NCI-H1048 (cell line): ENCODE measurements around the gene RFX2.
"Not testable (repeated sequence)": the region's sequence is repeated elsewhere in the genome, so short reads cannot be mapped to it uniquely, and the experiment has no call there.

Experiments used
- DNase-seq: peaks from one replicate; lab custom pipeline; 2025; lab: John Stamatoyannopoulos, UW

The RFX2 gene

GRCh38 chr19:6012426-6013170 is 97.7 kb downstream of the RFX2 start:
- no peak for DNase-seq

DNA sequence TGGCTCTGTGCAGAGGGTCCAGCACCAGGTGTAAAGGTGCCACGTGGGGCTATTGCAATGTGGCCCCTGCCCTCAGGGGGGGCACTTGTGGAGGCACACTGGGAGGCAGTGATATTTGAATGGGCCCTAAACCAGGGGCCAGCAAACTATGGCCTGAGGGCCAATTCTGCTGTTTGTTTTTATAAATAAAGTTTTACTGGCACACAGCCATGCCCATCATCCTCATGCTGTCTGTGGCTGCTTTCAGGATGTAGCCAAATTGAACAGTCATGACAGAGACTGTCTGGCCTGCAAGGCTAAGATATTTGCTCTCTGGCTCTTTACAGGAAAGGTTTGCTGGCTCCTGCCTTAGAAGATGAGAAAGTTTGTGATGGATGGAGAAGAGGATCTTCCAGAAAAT is 98.5 kb downstream of the RFX2 start:
- no peak for DNase-seq

- no peak for DNase-seq
Observed at GRCh38 chr19:6011206-6011605, 99.1 kb downstream of the RFX2 start.

DNA sequence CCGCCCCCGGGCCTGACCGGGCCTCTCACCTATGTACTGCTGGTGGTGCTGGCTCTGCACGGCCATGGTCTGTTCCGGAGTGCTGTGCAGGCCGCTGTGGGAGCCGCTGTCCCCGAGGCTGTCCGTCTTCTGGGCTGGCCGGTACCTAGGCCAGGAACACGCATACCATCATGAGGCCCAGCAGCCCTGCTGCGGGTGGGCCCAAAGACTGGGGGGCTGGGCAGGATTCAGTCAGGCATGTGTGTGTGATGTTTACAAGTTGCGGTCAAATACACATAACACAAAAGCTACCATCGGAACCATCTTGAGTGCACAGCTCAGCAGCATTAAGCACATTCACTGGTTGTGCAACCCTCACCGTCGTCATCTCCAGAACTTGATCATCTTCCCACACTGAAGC is 100.2 kb downstream of the RFX2 start:
- no peak for DNase-seq

GRCh38 chr19:6007866-6008265 is 102.4 kb downstream of the RFX2 start:
- DNase-seq: no peak

GRCh38 chr19:6006896-6007295 is 103.4 kb downstream of the RFX2 start:
- DNase-seq: no peak

DNA sequence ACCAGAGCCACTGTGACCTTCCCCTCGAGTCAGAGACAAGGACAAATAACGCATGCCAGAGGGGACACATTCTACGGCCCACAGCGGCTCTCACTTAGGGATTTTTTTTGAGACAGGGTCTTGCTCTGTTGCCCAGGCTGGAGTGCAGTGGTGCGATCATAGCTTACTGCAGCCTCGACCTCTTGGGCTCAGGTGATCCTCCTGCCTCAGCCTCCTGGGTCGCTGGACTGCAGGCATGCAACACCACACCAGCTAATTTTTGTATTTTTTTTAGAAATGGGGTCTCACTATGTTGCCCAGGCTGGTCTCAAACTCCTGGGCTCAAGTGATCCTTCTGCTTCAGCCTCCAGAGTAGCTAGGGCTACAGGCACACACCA is 104.2 kb downstream of the RFX2 start:
- DNase-seq: not testable (repeated sequence)

- DNase-seq: no peak
Observed at GRCh38 chr19:6005321-6006069, 104.8 kb downstream of the RFX2 start.

DNA sequence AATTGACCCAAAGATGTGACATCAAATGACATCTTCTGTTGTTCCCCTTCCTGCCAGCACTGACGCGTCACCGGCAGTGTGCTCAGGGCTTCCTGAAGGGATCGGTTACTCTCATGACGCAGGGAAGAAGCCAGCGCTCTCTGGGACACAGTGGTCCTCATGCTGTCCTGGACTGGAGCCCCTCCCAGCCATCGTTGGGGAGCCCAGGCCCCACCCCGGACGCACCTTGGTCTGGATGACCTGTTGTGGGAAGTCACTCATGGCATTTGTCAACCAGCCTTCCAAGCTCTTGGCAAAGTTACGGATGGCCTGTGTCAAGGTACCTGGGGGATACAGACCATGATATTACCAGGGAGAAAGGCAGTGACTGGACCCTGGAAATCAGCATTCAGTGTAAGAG is 106.3 kb downstream of the RFX2 start:
- no peak for DNase-seq

GRCh38 chr19:6002591-6002990 is 107.7 kb downstream of the RFX2 start:
- no peak for DNase-seq

GRCh38 chr19:6000228-6000847 is 110.0 kb downstream of the RFX2 start:
- DNase-seq: no peak

- DNase-seq: no peak
Observed at GRCh38 chr19:5999693-6000092, 110.6 kb downstream of the RFX2 start.

DNA sequence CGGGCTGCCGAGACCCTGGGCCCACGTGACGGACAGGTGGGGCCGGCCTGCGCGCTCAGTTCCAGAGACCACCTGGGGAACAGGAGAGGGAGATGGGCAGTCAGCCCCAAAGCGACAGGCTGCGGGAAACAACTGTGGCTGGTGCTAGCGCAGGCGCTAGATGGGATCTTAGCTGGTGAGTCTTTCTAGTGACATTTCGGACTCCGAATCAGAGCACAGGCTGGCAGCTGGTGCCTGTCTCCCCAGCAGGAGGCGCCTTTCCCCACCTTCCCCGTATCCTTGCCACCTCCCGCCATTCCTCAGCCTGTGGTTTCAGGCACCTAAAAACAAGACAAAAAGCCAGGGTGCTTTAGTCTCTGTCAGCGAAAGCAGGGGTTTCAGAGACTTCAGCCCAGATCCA is 112.9 kb downstream of the RFX2 start:
- no peak for DNase-seq

DNA sequence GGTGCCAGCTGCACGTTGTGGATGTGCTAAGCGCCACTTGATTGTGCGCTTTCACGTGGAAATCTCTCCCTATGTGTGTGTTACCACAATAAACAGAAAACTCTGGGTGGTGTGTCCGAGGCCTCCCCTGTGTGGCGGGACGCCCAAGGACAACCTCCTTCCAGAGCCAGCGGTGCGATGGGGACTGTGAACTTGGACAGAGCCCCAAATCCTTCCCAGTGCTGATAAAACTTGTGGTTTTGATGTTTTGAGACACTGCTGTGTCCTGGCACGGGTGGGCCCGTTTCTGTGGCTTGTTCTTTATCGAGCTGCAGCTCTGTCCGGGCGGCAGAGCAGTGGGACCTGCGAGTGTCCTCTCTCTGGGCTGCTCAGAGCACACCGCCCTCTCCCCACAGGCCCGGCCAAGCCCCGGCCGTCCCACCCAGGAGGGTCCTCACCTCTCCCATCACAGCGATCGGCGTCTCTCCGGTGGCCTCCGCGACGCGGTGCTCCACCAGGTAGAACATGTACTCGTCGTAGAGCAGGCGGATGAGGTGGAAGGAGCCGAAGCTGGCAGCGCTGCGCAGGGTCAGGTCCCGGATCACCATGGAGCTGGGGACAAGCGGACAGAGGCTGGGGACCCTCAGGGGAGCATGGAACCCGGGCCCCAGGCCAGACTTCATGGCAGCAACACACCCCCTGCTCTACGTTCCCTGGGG is 113.5 kb downstream of the RFX2 start:
- DNase-seq: no peak

DNA sequence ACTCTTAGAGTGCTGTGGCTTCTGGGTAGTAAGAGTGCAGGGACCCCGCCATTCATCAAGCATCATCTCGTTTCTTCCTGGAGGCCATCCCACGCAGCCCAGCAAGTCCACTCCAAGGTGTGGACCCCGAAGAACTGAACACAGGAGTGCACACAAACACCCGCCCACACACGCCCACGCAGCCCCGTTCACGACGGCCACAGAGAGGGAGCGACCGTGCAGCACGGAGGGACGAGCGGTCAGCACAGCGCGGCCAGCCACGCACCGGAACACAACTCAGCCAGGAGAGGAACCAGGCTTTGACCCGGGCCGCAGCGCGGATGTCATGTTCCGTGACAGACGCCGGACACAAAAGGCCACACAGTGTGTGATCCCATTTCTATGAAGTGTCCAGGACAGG is 114.2 kb downstream of the RFX2 start:
- no peak for DNase-seq

- DNase-seq: no peak
Observed at GRCh38 chr19:5995606-5996005, 114.7 kb downstream of the RFX2 start.

- DNase-seq: no peak
Observed at GRCh38 chr19:5994405-5995165, 115.7 kb downstream of the RFX2 start.

- DNase-seq: no peak
Observed at GRCh38 chr19:5993648-5994358, 116.5 kb downstream of the RFX2 start.

DNA sequence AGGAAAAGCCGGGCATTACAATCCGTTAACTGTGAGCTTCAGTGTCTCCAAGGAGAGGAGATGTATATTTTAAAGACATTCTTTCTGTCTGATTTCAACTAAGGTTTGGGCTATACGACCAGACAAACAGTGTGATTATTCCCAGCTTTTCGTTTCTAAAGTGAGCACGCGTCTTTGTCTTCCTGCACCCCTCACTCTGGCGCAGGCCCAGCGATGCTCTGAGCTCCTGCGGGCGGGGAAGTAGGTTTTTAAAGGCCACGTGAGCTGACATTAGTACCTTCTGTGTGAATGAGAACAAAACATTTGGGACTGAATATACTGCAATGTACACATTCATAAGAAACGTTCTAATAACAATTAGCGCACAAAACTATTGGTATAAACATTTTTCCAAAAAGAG is 117.1 kb downstream of the RFX2 start:
- no peak for DNase-seq

- no peak for DNase-seq
Observed at GRCh38 chr19:5992756-5993155, 117.5 kb downstream of the RFX2 start.

DNA sequence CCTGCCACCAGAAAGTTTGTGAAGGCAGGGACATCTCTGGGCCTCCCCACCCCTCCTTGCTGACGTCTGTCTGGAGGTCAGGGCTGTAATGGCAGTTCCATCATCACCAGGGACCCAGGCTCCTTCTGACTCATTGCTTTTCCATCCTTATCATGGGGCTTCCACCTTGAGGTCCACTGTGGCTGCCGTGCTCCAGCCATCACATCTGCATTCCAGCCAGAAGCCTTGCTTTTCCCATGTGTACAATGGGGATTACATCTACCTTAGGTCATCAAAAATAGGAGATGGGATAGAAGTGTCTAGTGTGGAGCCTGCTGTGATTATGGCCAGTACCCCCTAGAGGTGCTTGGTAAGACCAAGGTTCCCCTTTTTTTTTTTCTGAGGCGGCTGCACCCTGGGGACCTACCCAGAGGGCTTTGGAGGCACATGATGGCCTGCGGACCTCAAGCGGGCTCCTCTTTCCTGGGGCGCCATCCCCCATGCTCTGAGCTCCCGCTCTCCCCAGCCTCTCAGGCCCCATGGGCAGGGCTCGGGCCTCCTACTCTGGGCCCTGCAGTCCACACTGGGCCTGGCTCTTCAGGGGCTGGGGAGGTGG is 119.0 kb downstream of the RFX2 start:
- DNase-seq: no peak
